Left lobe of liver (tissue), 2 donors: ENCODE measurements around the gene KIF1A. TPM values are rescaled to one million over a fixed set of nuclear protein-coding genes. Genes with fewer than 3 reads are reported as not detected.

Experiments
- ATAC-seq: fragments of 200-7000 bp; cut with Tn5 transposase; one replicate; pipeline ENCODE4 v1.9.1; 2020; ENCODE audit warnings: mild to moderate bottlenecking, moderate library complexity
- DNase-seq: peaks from one replicate; pipeline ENCODE4 v3.0.0-alpha.2; 2020; ENCODE audit warnings: low spot score
- total RNA-seq: library from RNA; stranded (reverse); gene quantifications from one replicate; pipeline ENCODE4 v1.2.1, GENCODE V29; 2021
- donor health status: DM: no; HTN: no; CAD: no; lungs with moderate emphysema.
- donor health status: DM: no; HTN: yes; CAD: no.

Gene KIF1A
- total RNA-seq, 1 donor from 2014 or later = 1.1 TPM

GRCh38 chr2:240799033-240799820, 20.8 kb downstream of the KIF1A start:
- DNase-seq (no peak), ATAC-seq (no peak)

DNA sequence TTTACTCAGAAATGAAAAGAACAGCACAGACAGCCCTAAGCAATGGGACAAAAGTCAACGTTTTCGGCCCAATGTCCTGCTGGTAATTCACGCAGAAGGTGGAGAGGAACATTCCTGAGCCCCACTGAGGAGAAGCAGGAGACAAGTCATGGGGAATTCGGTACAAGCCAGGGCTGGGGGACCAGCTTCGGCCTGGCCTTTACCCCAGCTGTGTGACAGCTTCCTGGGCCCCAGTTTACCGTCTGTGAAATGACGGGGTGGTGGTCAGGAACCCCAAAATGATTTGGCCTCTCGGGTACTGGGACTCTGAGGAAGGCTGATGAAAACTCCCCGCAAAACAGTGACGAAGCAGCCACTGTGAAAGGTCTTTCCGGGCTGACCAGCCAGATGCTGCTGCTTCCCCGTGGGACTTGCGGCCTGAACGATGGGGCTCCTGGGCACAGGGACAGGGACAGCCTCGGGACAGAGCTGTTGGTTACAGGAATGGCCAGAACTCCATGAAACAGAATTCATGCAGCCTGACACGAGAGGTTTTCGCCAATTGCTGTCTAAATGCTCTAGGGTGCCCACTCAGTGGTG, 21.6 kb downstream of the KIF1A start:
- ATAC-seq (no peak), DNase-seq (no peak)

DNA sequence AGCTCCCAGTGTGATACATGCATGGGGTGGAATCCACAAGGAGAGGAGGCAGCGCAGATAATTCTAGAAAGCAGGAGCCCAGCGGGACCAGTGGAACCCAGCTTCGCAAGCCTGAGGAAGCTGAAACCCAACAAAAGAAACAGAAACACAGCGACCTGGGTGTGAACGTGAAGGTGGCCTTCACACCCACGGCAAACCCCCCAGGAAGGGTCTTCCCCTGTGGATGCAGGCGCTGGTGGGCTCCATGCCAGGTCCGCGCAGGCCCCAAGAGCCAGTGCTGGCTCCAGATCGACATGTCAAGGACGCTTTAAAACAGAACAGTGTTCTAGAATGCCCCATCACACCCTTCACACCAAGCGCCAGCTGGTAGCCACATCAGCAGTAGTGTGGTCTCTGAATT, 22.1 kb downstream of the KIF1A start:
- DNase-seq (no peak), ATAC-seq (no peak)

- ATAC-seq (no peak), DNase-seq (no peak)
These were observed 22.5 kb downstream of the KIF1A start for GRCh38 chr2:240797500-240797895.

DNA sequence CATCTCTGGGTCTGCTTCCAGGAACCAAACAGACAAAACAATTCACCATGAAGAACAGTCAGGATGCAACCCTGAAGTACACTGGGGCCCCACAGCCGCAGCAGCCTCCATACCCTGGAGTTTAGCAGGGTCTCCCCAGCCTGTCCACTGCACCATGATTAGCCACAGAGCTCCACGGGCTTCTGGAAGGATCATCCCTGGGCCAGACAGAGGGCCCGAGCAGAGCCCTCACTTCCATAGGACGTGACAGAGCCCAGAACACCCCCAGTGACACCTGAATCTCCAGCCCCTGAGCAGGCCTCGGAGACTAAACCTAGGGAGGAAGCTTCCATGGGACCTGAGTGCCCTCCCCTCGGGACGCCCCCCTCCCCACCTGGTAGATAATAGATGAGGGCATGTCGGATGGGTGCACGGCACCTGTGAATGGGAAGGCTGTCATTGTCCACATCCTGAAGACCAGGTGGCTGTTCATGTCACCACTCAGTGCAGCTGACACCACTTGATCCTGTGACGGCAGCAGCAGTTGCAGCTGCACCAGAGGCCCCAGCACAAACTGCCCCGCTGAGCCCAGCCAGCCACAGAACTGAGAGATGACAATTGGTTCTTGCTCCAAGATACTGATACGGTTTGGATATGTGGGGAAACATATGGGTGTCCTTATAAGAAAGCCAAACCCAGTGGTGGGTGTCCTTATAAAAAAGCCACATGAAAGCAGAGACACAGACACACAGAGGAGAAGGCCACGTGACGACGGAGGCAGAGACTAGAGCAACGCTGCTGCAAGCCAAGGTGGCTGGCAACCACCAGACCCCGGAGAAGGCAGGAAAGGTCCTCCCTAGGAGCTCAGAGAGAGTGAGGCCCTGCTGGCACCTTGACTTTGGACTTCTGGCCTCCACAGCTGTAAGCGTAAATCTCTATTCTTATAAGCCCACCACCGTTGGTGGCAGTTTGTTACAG, 23.2 kb downstream of the KIF1A start:
- ATAC-seq (no peak), DNase-seq (no peak)

GRCh38 chr2:240795916-240796510, 24.0 kb downstream of the KIF1A start:
- DNase-seq (no peak), ATAC-seq (no peak)

GRCh38 chr2:240795454-240795853, 24.6 kb downstream of the KIF1A start:
- DNase-seq (no peak), ATAC-seq (no peak)

GRCh38 chr2:240794178-240794721, 25.8 kb downstream of the KIF1A start:
- DNase-seq = peak; percentile 95
- ATAC-seq = peak; percentile 80

DNA sequence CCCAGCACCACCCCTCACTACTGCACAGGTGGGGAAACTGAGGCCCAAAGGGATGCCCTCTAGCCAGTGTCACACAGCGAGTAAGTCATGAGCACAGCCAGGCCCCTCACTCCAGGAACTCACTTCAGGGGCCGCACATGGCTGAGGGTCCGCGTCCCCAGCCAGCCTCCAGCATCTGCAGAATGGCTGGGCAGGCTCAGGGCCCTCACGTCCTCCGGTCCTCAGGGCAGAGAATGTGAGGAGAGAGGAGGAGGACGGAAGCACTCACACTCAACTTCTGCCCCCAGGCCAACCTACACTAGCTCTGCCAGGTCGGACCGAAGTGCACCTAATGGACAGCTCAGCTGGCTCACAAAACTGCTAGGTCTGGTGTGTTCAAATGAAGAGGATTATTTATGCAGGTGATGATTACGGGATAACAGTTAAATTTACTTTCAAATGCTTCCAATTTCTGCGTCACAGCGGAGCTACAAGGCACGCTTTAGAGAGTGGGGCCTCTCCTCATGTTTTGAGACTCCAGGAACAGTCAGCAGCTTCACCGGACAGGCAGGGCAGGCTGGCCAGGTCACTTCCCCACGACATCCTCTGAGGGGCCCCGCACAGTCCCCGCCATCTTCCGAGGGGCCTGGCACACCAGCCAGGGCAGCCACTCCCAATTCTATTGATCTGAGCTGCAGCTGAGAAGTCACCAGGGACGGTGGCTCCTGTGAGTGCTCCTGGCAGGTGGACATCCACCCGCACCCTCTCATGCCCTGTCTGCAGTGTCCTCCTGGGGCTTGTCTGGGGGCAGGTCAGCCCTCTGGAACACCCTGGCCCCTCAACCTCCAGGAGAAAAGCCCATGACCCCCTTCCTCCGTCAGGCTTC, 26.5 kb downstream of the KIF1A start:
- DNase-seq = peak; percentile 70
- ATAC-seq = peak; percentile 71

DNA sequence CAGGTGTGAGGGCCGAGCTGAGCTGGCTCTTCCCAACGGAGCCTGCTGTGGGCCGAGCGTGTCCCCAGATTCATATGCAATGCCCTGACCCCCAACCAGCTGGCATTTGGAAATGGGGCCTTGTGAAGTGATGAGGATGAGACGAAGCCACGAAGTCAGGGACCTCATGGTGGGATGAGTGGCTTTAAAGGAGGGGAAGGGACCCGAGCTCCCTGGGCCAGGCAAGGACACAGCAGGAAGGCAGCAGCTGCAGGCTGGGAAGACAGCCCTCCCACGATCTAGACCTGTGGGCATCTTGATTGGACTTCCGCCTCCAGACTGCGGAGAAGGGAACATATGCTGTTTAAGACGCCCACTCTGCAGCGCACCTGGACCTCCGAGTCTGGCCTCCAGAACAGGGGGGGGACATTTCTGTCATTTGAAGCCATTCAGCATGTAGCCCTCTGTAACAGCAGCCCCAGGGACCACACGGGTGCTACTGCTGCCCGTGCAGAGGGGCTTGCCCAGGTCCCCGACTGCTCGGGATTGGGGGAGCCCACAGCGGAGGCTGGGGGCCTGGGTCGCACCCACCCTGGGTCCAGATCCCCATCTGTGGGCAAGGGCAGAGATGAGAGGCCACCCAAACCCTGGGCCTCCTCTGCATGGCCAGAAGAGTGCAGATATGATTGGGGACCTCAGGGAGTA, 27.2 kb downstream of the KIF1A start:
- ATAC-seq = no peak
- no peak for DNase-seq

- no peak for DNase-seq
- no peak for ATAC-seq
These were observed 28.0 kb downstream of the KIF1A start for GRCh38 chr2:240791821-240792628.

DNA sequence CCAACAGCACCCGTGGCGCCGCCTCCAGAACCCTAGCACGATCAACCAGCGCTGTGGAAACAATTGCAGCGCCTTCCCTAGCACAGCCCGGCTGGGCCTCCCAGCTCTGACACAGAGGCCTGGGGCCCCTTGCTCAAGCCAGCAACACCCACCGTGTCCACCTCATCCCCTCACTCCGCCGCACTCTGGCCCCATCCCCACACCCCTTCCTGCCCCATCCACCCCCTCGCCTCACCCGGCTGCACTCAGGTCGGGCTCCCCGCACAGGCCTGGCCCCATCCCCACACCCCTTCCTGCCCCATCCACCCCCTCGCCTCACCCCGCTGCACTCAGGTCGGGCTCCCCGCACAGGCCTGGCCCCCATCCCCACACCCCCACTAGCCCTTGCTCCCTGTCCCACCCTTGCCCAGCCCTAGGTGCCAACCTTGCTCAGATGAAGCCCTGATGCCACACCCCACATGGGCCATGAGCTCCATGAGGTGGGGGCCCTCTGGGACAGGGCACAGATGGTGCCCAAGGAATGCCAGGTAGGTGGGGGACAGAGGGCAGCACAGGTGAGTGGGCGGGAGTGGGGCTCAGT, 28.7 kb downstream of the KIF1A start:
- ATAC-seq (no peak), DNase-seq (no peak)

DNA sequence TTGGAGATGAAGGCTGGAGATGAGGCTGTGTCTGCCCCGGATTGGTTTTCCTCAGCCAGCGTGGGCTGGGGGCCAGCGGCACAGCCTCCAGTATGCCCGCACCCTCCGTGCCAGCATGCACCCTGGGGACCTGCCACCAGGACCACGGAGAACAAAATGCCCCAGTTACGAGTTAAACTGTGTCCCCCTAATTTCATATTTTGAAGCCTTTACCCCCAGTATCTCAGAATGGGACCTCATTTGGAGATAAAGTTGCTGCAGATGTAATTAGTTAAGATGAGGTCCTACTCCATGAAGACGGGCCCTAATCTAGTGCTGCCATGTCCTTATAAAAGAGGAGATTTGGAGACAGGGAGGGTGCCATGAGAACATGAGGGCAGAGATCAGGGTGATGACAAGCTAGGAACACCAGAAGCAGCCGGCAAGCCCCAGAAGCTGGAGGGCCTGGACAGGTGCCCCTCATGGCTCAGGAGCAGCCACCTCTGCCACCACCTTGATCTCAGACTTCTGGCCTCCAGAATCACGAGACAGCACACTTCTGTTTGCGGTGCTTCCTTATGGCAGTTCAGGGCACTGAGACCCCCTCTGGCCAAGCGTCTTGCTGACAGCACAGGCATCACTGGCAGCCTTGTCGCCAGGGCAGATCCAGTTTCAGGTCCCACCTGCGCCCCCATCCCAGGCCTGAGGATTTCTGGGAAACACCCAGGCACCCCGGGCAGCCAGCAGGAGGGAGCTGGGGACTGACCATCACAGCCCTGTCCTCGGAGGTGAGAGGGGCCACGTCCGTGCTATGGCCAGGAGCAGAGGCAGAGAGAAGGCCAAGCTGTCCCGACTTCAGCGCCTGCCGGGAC, 29.4 kb downstream of the KIF1A start:
- DNase-seq = no peak
- no peak for ATAC-seq

DNA sequence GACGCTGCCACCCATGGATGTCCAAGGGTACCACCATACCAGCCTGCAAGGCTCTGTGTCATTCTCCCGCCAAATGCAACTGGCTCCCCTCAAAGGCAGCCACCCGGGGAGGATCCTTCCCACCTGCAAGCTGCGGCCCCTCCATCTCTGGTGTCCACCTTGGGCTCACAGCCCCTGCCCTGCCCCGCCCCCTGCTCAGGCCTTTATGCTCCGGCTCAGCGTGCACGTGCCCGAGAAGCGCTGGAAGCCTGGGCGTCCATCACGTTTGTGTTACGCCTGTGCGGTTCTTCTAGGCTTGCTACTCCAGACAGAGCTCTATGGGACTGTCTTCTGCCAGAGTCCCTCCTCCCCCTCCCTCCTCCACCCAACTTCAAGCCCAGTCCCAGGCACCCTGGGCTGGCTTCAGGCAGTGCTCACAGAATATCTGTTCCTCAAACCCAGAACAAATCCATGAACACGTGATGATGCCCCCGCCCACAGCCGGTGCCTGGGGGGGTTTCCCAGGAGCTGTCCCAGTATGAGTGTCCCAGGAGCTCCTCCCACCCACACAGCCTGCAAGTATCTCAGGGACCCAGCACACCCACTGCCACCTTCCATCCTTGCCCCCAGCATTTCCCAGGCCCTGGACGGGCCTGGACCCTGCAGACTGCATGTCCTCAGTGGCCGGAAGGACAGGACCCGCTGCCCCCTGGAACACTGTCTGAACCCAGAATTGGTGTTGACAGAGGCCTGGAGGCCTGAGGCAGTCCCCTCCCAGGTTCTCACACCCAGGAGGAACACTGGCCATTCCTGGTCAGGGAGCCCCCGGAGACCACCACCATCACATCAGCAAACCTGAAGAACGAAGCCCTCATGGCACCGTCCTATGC, 30.3 kb downstream of the KIF1A start:
- no peak for ATAC-seq
- DNase-seq = no peak

DNA sequence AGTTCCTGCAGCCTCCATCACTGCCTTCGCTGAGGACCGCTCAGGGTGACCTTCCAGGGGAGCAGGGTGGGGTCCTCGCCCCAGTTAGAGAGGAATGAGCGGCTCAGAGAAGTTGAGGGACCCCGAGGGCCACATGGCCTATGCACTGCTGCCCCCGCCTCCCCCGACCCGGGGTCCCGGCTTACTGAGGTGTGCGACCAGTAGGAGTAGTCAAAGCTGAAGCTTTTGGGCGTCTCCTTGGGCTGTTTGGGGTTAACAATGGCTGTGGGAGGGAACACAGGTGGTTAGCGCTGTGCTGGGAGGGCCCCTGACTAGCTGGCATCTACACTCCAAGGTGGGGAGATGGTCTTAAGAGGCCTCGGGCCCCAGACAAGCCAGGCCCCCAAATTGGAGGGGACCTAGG, 31.0 kb downstream of the KIF1A start:
- ATAC-seq (no peak), DNase-seq (no peak)

- no peak for DNase-seq
- no peak for ATAC-seq
These were observed 31.5 kb downstream of the KIF1A start for GRCh38 chr2:240788482-240788881.
